H1 (cell line): ENCODE data around the gene DNAJB5.

ENCODE experiments used
- ATF3 ChIP-seq: IDR thresholded peaks from 2 replicates; pipeline ENCODE4 v1.6.1; 2011; ENCODE audit warnings: low read depth, mild to moderate bottlenecking, low read length; ENCODE audit not compliant: insufficient read depth
- POLR2AphosphoS5 ChIP-seq: IDR thresholded peaks from 2 replicates; pipeline ENCODE4 v1.6.1; 2011; ENCODE audit warnings: low read depth, low read length
- SP2 ChIP-seq: IDR thresholded peaks from 2 replicates; pipeline ENCODE4 v1.6.1; 2012; ENCODE audit warnings: mild to moderate bottlenecking, low read length, inconsistent platforms
- SRF ChIP-seq: IDR thresholded peaks from 2 replicates; pipeline ENCODE4 v1.6.1; 2011; ENCODE audit warnings: mild to moderate bottlenecking, low read depth, low read length, moderate library complexity
- SUZ12 ChIP-seq: fragments of 200-600 bp; sonication (generic); IDR thresholded peaks from 2 replicates; pipeline ENCODE4 v1.6.1; 2012; ENCODE audit warnings: mild to moderate bottlenecking, inconsistent platforms, low read length, moderate library complexity, mixed read lengths
- TAF1 ChIP-seq: IDR thresholded peaks from 2 replicates; pipeline ENCODE4 v1.6.1; 2011; ENCODE audit warnings: mild to moderate bottlenecking, low read depth, low read length
- TF ChIP-seq, protein P1 (sequence below), 3 experiments: IDR thresholded peaks; 1 replicate in 2 of 3; 2 replicates in 1 of 3; pipeline versions ENCODE4 v1.5.1 to v1.6.1; 2011; ENCODE audit warnings: low read length in 3 of 3, mild to moderate bottlenecking in 3 of 3, inconsistent platforms in 2 of 3, low read depth in 1 of 3, moderate library complexity in 1 of 3; ENCODE audit not compliant: insufficient read depth in 1 of 3; ENCODE audit errors: control extremely low read depth in 1 of 3
- TF ChIP-seq, protein P2 (sequence below): IDR thresholded peaks from 2 replicates; pipeline ENCODE4 v1.6.1; 2012; ENCODE audit warnings: inconsistent platforms

DNA sequence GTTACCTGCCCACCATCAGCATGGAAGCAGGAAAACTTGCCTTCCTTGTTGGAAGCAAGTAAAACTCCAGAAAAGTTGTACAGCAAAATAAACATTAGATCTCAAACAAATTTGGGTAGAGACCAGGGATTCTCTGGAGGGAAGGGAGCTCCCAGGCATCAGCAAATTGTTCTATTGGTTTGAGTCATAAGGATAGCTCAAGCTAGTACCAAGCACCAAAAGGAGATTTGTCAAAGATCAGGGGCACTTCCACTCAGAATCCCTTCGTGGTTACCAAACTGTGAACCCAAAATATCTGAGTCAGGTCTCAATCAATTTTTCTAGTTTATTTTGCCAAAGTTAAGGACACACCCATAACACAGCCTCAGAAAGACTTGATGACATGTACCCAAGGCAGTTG, 37.8 kb downstream of the DNAJB5 start:
- TF ChIP-seq, protein P1, sequence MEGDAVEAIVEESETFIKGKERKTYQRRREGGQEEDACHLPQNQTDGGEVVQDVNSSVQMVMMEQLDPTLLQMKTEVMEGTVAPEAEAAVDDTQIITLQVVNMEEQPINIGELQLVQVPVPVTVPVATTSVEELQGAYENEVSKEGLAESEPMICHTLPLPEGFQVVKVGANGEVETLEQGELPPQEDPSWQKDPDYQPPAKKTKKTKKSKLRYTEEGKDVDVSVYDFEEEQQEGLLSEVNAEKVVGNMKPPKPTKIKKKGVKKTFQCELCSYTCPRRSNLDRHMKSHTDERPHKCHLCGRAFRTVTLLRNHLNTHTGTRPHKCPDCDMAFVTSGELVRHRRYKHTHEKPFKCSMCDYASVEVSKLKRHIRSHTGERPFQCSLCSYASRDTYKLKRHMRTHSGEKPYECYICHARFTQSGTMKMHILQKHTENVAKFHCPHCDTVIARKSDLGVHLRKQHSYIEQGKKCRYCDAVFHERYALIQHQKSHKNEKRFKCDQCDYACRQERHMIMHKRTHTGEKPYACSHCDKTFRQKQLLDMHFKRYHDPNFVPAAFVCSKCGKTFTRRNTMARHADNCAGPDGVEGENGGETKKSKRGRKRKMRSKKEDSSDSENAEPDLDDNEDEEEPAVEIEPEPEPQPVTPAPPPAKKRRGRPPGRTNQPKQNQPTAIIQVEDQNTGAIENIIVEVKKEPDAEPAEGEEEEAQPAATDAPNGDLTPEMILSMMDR (IDR thresholded peaks at IDR 0.05; ENCODE audit: control extremely low read depth in 1 of 3, insufficient read depth in 1 of 3, low read depth in 1 of 3, low read length in 3 of 3): no peak
- TF ChIP-seq SUZ12: no peak
- no peak for TF ChIP-seq TAF1
- TF ChIP-seq SP2: no peak
- no peak for TF ChIP-seq SRF
- no peak for TF ChIP-seq ATF3
- no peak for TF ChIP-seq POLR2AphosphoS5
- TF ChIP-seq, protein P2, sequence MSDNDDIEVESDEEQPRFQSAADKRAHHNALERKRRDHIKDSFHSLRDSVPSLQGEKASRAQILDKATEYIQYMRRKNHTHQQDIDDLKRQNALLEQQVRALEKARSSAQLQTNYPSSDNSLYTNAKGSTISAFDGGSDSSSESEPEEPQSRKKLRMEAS: no peak
